HG02798 (cell line): Measurements from ENCODE around the gene CHST7.
"Not testable (repeated sequence)": the region's sequence is repeated elsewhere in the genome, so short reads cannot be mapped to it uniquely, and the experiment has no call there.

Experiments
- ATAC-seq: cut with Tn5 transposase; IDR thresholded peaks from one replicate; pipeline ENCODE4 v1.9.1; 2021; ENCODE audit warnings: mild to moderate bottlenecking; ENCODE audit not compliant: unreplicated experiment, poor library complexity

Gene CHST7

GRCh38 chrX:46573331-46573891 lies at the start of gene CHST7:
Gene CHST7, plus strand, starts transcription at chrX:46573765. Its CDS starts 167 bp downstream, at chrX:46573932.
- ATAC-seq: peak; percentile 61

- ATAC-seq: not testable (repeated sequence)
Observed at GRCh38 chrX:46528640-46529039, 44.9 kb upstream of the CHST7 start.

GRCh38 chrX:46529740-46530403 lies 43.7 kb upstream of the CHST7 start:
- not testable (repeated sequence) for ATAC-seq

GRCh38 chrX:46530404-46530908 lies 43.1 kb upstream of the CHST7 start:
- ATAC-seq: not testable (repeated sequence)

- ATAC-seq: no peak
Observed at GRCh38 chrX:46531442-46531841, 42.1 kb upstream of the CHST7 start.

GRCh38 chrX:46543441-46543840 lies 30.1 kb upstream of the CHST7 start:
- no peak for ATAC-seq

- ATAC-seq: not testable (repeated sequence)
Observed at GRCh38 chrX:46544527-46544926, 29.0 kb upstream of the CHST7 start.

- peak; percentile 93 for ATAC-seq
Observed at GRCh38 chrX:46545111-46546005, 28.2 kb upstream of the CHST7 start, which contains the start of gene ZNF674. Gene ZNF674, minus strand, starts transcription at chrX:46545421. Its CDS starts 3,334 bp downstream, at chrX:46542087.

- ATAC-seq: no peak
Observed at GRCh38 chrX:46547857-46548256, 25.7 kb upstream of the CHST7 start.

- ATAC-seq: no peak
Observed at GRCh38 chrX:46549914-46550313, 23.7 kb upstream of the CHST7 start.

GRCh38 chrX:46551494-46552128 lies 22.0 kb upstream of the CHST7 start:
- no peak for ATAC-seq

- ATAC-seq: no peak
Observed at GRCh38 chrX:46553935-46554334, 19.6 kb upstream of the CHST7 start.

GRCh38 chrX:46554942-46555341 lies 18.6 kb upstream of the CHST7 start:
- no peak for ATAC-seq

GRCh38 chrX:46559062-46559461 lies 14.5 kb upstream of the CHST7 start:
- no peak for ATAC-seq

GRCh38 chrX:46561824-46562657 lies 11.5 kb upstream of the CHST7 start:
- peak; percentile 97 for ATAC-seq

GRCh38 chrX:46567388-46567787 lies 6.2 kb upstream of the CHST7 start:
- ATAC-seq: no peak

- no peak for ATAC-seq
Observed at GRCh38 chrX:46569621-46570020, 3.9 kb upstream of the CHST7 start.

GRCh38 chrX:46571423-46572339 lies 1.9 kb upstream of the CHST7 start:
- ATAC-seq: no peak
